OCI-LY7 (cell line): Measurements from ENCODE around the gene SAP30BP. TPM values are rescaled to one million over a fixed set of nuclear protein-coding genes. Genes with fewer than 3 reads are reported as not detected.

ENCODE experiments used
- BruUV-seq: library from RNA; stranded (reverse); fragments of 400-500 nt; replicated peaks from 2 replicates; lab custom pipeline; 2021; lab: Mats Ljungman, UMichigan
- CTCF ChIA-PET: fragments of 300-600 bp; sonication (Branson Sonifier 250); formaldehyde crosslinking; loops from one replicate; lab custom pipeline; 2022; ENCODE audit warnings: antibody characterized with exemption; ENCODE audit not compliant: unreplicated experiment; lab: Charles Lee
- POLR2A ChIA-PET: fragments of 300-600 bp; sonication (Branson Sonifier 250); formaldehyde crosslinking; loops from one replicate; lab custom pipeline; 2022; ENCODE audit warnings: antibody characterized with exemption; lab: Charles Lee
- DNase-seq: peaks from one replicate; pipeline ENCODE4 v3.0.0-alpha.2; 2015; ENCODE audit warnings: low spot score
- H2AFZ ChIP-seq: fragments of 200-600 bp; sonication (generic), shearing (Covaris generic); 2 replicates; pipeline ENCODE4 v1.6.1; 2014; ENCODE audit warnings: mild to moderate bottlenecking, antibody characterized with exemption, low read length, moderate library complexity
- H3K27ac ChIP-seq: fragments of 200-600 bp; sonication (generic); 2 replicates; pipeline ENCODE4 v1.5.1; 2014; ENCODE audit warnings: mixed run types, low read depth, mild to moderate bottlenecking, moderate library complexity, low read length, inconsistent platforms; ENCODE audit not compliant: poor library complexity, severe bottlenecking
- H3K36me3 ChIP-seq: fragments of 200-600 bp; sonication (generic); 2 replicates; pipeline ENCODE4 v1.6.1; 2014; ENCODE audit warnings: mild to moderate bottlenecking, antibody characterized with exemption, low read length, moderate library complexity, mixed read lengths; ENCODE audit not compliant: insufficient read depth
- H3K4me1 ChIP-seq: fragments of 200-600 bp; sonication (generic); 2 replicates; pipeline ENCODE4 v1.5.1; 2014; ENCODE audit warnings: mild to moderate bottlenecking, low read length; ENCODE audit not compliant: insufficient read depth, poor library complexity, severe bottlenecking
- H3K4me2 ChIP-seq: fragments of 200-600 bp; sonication (generic); 2 replicates; pipeline ENCODE4 v1.6.1; 2014; ENCODE audit warnings: mild to moderate bottlenecking, low read length
- H3K4me3 ChIP-seq: fragments of 200-600 bp; sonication (generic); 2 replicates; pipeline ENCODE4 v1.5.1; 2014; ENCODE audit warnings: mild to moderate bottlenecking, low read depth, low read length; ENCODE audit not compliant: poor library complexity, severe bottlenecking
- H3K79me2 ChIP-seq: fragments of 200-600 bp; sonication (generic); 2 replicates; pipeline ENCODE4 v1.6.1; 2016; ENCODE audit warnings: low read depth, mild to moderate bottlenecking, low read length, moderate library complexity, mixed read lengths; ENCODE audit not compliant: insufficient read depth
- H3K9me2 ChIP-seq: fragments of 200-600 bp; sonication (generic); 2 replicates; pipeline ENCODE4 v1.6.1; 2016; ENCODE audit warnings: mild to moderate bottlenecking, low read length, mixed read lengths; ENCODE audit not compliant: insufficient read depth
- H3K9me3 ChIP-seq: fragments of 200-600 bp; sonication (generic); 2 replicates; pipeline ENCODE4 v1.6.1; 2014; ENCODE audit warnings: mild to moderate bottlenecking, mixed run types, low read length, mixed read lengths
- H4K20me1 ChIP-seq: fragments of 200-600 bp; sonication (generic); 2 replicates; pipeline ENCODE4 v1.6.1; 2014; ENCODE audit warnings: mild to moderate bottlenecking, antibody characterized with exemption, low read length, moderate library complexity, mixed read lengths; ENCODE audit not compliant: insufficient read depth
- EZH2phosphoT487 ChIP-seq: fragments of 200-600 bp; sonication (generic); IDR thresholded peaks from 2 replicates; pipeline ENCODE4 v1.6.1; 2018; ENCODE audit warnings: low read depth, borderline replicate concordance, mild to moderate bottlenecking, mixed run types, antibody characterized with exemption, low read length, moderate library complexity, mixed read lengths
- intact Hi-C: fragments of 100-400 bp; cut with micrococcal nuclease; formaldehyde crosslinking; loops from one replicate; pipeline ENCODE4 v1.10.0; 2022; ENCODE audit not compliant: unreplicated experiment
- total RNA-seq, 2 experiments: library from RNA; depleted of rRNA in 1 of 2; stranded (reverse); fragments of >200 nt in 1 of 2; shearing (Covaris generic) in 1 of 2; gene quantifications; 2 replicates each; pipeline ENCODE4 v1.2.3, GENCODE V29; 2014 to 2022
- TF ChIP-seq, protein P1 (sequence below): fragments of 200-600 bp; sonication (generic); conservative IDR thresholded peaks from 2 replicates; pipeline ENCODE4 v1.5.1; 2014; ENCODE audit warnings: mild to moderate bottlenecking, antibody characterized with exemption, low read length, moderate library complexity, mixed read lengths

The SAP30BP gene
- total RNA-seq, 2 experiments from 2014 or later = 127 to 187 TPM

DNA sequence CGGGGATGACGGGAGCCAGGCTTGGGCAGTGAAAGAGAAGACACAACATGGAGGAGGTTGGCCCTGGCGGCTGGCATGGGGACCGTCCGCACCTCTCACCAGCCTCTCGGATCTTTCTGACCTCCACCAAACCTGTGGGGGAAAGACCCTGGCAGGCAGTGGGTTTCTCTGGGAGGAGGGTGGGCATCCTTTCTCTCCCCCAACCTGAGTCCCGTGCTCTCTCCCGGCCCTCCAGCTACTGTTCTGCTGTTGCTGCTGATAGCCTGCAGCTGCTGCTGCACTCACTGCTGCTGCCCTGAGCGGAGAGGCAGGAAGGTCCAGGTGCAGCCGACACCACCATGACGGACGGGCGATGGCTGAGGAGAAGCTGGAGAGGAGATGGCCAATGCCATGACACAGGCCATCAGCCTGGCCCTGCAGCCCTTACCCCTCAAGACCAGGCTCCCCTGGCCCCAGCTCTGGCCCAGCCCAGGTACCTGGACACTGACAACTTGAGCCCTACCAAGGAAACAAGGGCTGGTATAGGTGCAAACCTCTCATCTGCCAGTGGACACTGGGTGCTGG, 26.5 kb upstream of the SAP30BP start:
- peaks cover 34% of the 10 kb centered on the region for H3K36me3 ChIP-seq
- H3K9me3 ChIP-seq = no peaks in the 10 kb centered on the region
- H3K9me2 ChIP-seq = no peaks in the 10 kb centered on the region
- no peaks in the 10 kb centered on the region for H4K20me1 ChIP-seq
- no peaks in the 10 kb centered on the region for H3K4me1 ChIP-seq
- H3K79me2 ChIP-seq = no peaks in the 10 kb centered on the region
- TF ChIP-seq EZH2phosphoT487 = no peak
- TF ChIP-seq, protein P1, sequence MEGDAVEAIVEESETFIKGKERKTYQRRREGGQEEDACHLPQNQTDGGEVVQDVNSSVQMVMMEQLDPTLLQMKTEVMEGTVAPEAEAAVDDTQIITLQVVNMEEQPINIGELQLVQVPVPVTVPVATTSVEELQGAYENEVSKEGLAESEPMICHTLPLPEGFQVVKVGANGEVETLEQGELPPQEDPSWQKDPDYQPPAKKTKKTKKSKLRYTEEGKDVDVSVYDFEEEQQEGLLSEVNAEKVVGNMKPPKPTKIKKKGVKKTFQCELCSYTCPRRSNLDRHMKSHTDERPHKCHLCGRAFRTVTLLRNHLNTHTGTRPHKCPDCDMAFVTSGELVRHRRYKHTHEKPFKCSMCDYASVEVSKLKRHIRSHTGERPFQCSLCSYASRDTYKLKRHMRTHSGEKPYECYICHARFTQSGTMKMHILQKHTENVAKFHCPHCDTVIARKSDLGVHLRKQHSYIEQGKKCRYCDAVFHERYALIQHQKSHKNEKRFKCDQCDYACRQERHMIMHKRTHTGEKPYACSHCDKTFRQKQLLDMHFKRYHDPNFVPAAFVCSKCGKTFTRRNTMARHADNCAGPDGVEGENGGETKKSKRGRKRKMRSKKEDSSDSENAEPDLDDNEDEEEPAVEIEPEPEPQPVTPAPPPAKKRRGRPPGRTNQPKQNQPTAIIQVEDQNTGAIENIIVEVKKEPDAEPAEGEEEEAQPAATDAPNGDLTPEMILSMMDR = no peak
- DNase-seq = no peak
- intact Hi-C loops = no loop called here
- no peak overlapping the region for H2AFZ ChIP-seq
- ChIA-PET POLR2A (interaction anchor here (1.0 kb wide), 1 partner anchor 111 kb away, joined by 3 read pairs; no protein-coding TSS in a partner anchor), CTCF (interaction anchor here (0.8 kb wide), 1 partner anchor 13 kb away, joined by 3 read pairs; no protein-coding TSS in a partner anchor)
- no peak overlapping the region for H3K4me2 ChIP-seq
- no TSS peak for BruUV-seq
- H3K27ac ChIP-seq = no peak overlapping the region
- no peak overlapping the region for H3K4me3 ChIP-seq

GRCh38 chr17:75641343-75641742, 25.8 kb upstream of the SAP30BP start:
- TF ChIP-seq EZH2phosphoT487 = no peak
- TF ChIP-seq, protein P1 = no peak
- ChIA-PET POLR2A (interaction anchor here (0.6 to 1.6 kb wide), 3 partner anchors 97 to 582 kb away, joined by 3 to 5 read pairs (median 3); no protein-coding TSS in a partner anchor), CTCF (interaction anchor here (0.6 to 1.3 kb wide), 3 partner anchors 8 to 13 kb away, joined by 3 to 4 read pairs (median 3); no protein-coding TSS in a partner anchor)
- H3K9me3 ChIP-seq = no peaks in the 10 kb centered on the region
- H3K4me1 ChIP-seq = no peaks in the 10 kb centered on the region
- H3K27ac ChIP-seq = no peak overlapping the region
- no peak overlapping the region for H3K4me3 ChIP-seq
- no peaks in the 10 kb centered on the region for H4K20me1 ChIP-seq
- intact Hi-C loops = no loop called here
- BruUV-seq = no TSS peak
- H3K36me3 ChIP-seq = peaks cover 35% of the 10 kb centered on the region
- no peak for DNase-seq
- H3K79me2 ChIP-seq = no peaks in the 10 kb centered on the region
- no peak overlapping the region for H3K4me2 ChIP-seq
- H3K9me2 ChIP-seq = no peaks in the 10 kb centered on the region
- H2AFZ ChIP-seq = no peak overlapping the region

GRCh38 chr17:75642182-75642783, 24.9 kb upstream of the SAP30BP start:
- no peak for DNase-seq
- no peaks in the 10 kb centered on the region for H3K79me2 ChIP-seq
- intact Hi-C loops = no loop called here
- H2AFZ ChIP-seq = no peak overlapping the region
- BruUV-seq = no TSS peak
- no peak for TF ChIP-seq EZH2phosphoT487
- TF ChIP-seq, protein P1 = no peak
- no peaks in the 10 kb centered on the region for H3K4me1 ChIP-seq
- H3K9me3 ChIP-seq = no peaks in the 10 kb centered on the region
- peaks cover 35% of the 10 kb centered on the region for H3K36me3 ChIP-seq
- H3K9me2 ChIP-seq = no peaks in the 10 kb centered on the region
- ChIA-PET POLR2A (interaction anchor here (0.6 to 1.6 kb wide), 2 partner anchors 96 to 583 kb away, joined by 3 to 5 read pairs; no protein-coding TSS in a partner anchor), CTCF (interaction anchor here (1.3 kb wide), 1 partner anchor 8 kb away, joined by 3 read pairs; no protein-coding TSS in a partner anchor)
- no peaks in the 10 kb centered on the region for H4K20me1 ChIP-seq
- no peak overlapping the region for H3K4me3 ChIP-seq
- H3K27ac ChIP-seq = no peak overlapping the region
- H3K4me2 ChIP-seq = no peak overlapping the region
